Uterus (tissue), 4 donors: ENCODE data around the gene CAPN9. TPM values are rescaled to one million over a fixed set of nuclear protein-coding genes. Genes with fewer than 3 reads are reported as not detected.
"Not testable (repeated sequence)": the region's sequence is repeated elsewhere in the genome, so short reads cannot be mapped to it uniquely, and the experiment has no call there.

ENCODE experiments used
- DNase-seq, 2 donors: peaks; one replicate each; pipeline ENCODE4 v3.0.0-alpha.2; 2019 to 2020
- H3K27ac ChIP-seq, 2 donors: fragments of 200-600 bp; sonication (generic); 1 replicate in 1 of 2; 2 replicates in 1 of 2; pipeline ENCODE4 v1.5.1; 2016 to 2018
- H3K27me3 ChIP-seq, 2 donors: fragments of 200-600 bp; sonication (generic); one replicate each; pipeline ENCODE4 v1.5.1; 2018 to 2019; ENCODE audit warnings: control low read depth in 1 of 2
- H3K36me3 ChIP-seq, 2 donors: fragments of 200-600 bp; sonication (generic); one replicate each; pipeline ENCODE4 v1.5.1; 2019; ENCODE audit warnings: control low read depth in 1 of 2
- H3K4me1 ChIP-seq, 2 donors: fragments of 200-600 bp; sonication (generic); one replicate each; pipeline ENCODE4 v1.5.1; 2018 to 2019; ENCODE audit warnings: control low read depth in 1 of 2
- H3K4me3 ChIP-seq, 2 donors: fragments of 200-600 bp; sonication (generic); 1 replicate in 1 of 2; 2 replicates in 1 of 2; pipeline ENCODE4 v1.5.1; 2018 to 2019; ENCODE audit warnings: mild to moderate bottlenecking in 1 of 2
- H3K9me3 ChIP-seq, 2 donors: fragments of 200-600 bp; sonication (generic); one replicate each; pipeline ENCODE4 v1.5.1; 2019; ENCODE audit warnings: control low read depth in 1 of 2
- CTCF ChIP-seq, 4 experiments: fragments of 200-600 bp in 2 of 4; fragments of 450-650 bp in 2 of 4; sonication (generic) in 2 of 4; IDR thresholded peaks; one replicate each; pipeline ENCODE4 v1.5.1; 2016 to 2019; ENCODE audit warnings: antibody characterized with exemption in 4 of 4, mild to moderate bottlenecking in 2 of 4, moderate library complexity in 1 of 4
- POLR2A ChIP-seq, 2 donors: fragments of 450-650 bp; IDR thresholded peaks; one replicate each; pipeline ENCODE4 v1.6.1; 2016; ENCODE audit warnings: antibody characterized with exemption in 2 of 2, mild to moderate bottlenecking in 1 of 2, moderate library complexity in 1 of 2
- intact Hi-C: fragments of 100-400 bp; cut with DNase I; formaldehyde crosslinking; loops from one replicate; pipeline ENCODE4 v1.15.1; 2023; ENCODE audit warnings: low total_unique reads
- total RNA-seq, 4 donors: library from RNA; depleted of rRNA in 3 of 4; stranded (reverse); fragments of >200 nt in 3 of 4; gene quantifications; one replicate each; pipeline versions ENCODE4 v1.1.0 to v1.2.4, GENCODE V29; 2014 to 2023
- donor health status: DM: yes; HTN: yes; CAD: no.

Gene CAPN9
- total RNA-seq, 4 donors from 2014 or later, result 0.41 TPM; not detected in 3

GRCh38 chr1:230713138-230713537 lies 34.0 kb upstream of the CAPN9 start:
- Histone ChIP-seq H3K27ac (no peak overlapping the region), H3K27me3 (no peaks in the 10 kb centered on the region), H3K4me3 (no peak overlapping the region), H3K36me3 (no peaks in the 10 kb centered on the region), H3K9me3 (no peaks in the 10 kb centered on the region), H3K4me1 (no peaks in the 10 kb centered on the region)
- TF ChIP-seq CTCF (IDR thresholded peaks at IDR 0.05), result no peak
- no peak for TF ChIP-seq POLR2A (IDR thresholded peaks at IDR 0.05)
- intact Hi-C loops, result no loop called here
- DNase-seq, result no peak

- no peak for DNase-seq
- no peak overlapping the region for H3K27ac ChIP-seq
Observed at GRCh38 chr1:230713547-230713914, 33.7 kb upstream of the CAPN9 start.

GRCh38 chr1:230713915-230714764 lies 33.0 kb upstream of the CAPN9 start, which contains the start of gene AGT:
Gene AGT (minus strand): TSS chr1:230714122. CDS start chr1:230710823, 3,299 bp downstream.
- Histone ChIP-seq H3K9me3 (no peaks in the 10 kb centered on the region), H3K4me3 (no peak within 1 kb of the TSS), H3K36me3 (no peaks in the 10 kb centered on the region), H3K27me3 (no peaks in the 10 kb centered on the region), H3K4me1 (no peaks in the 10 kb centered on the region), H3K27ac (peak within 1 kb of the TSS in 1 of 2 donors; percentile 14)
- no peak for TF ChIP-seq POLR2A (IDR thresholded peaks at IDR 0.05)
- no peak for TF ChIP-seq CTCF (IDR thresholded peaks at IDR 0.05)
- DNase-seq, result peak; percentile 38 to 64
- intact Hi-C loops, result no loop called here

More at GRCh38 chr1:230713547-230713914, 33.7 kb upstream of the CAPN9 start:
- intact Hi-C loops, result no loop called here
- H3K4me1 ChIP-seq, result no peaks in the 10 kb centered on the region
- no peak overlapping the region for H3K4me3 ChIP-seq
- no peaks in the 10 kb centered on the region for H3K36me3 ChIP-seq
- no peaks in the 10 kb centered on the region for H3K27me3 ChIP-seq
- no peak for TF ChIP-seq CTCF (IDR thresholded peaks at IDR 0.05)
- no peak for TF ChIP-seq POLR2A (IDR thresholded peaks at IDR 0.05)
- no peaks in the 10 kb centered on the region for H3K9me3 ChIP-seq

GRCh38 chr1:230715510-230715909 lies 31.7 kb upstream of the CAPN9 start:
- Histone ChIP-seq H3K36me3 (no peaks in the 10 kb centered on the region), H3K27ac (no peak overlapping the region), H3K9me3 (no peaks in the 10 kb centered on the region), H3K27me3 (no peaks in the 10 kb centered on the region), H3K4me1 (no peaks in the 10 kb centered on the region), H3K4me3 (no peak overlapping the region)
- DNase-seq, result no peak
- TF ChIP-seq CTCF (IDR thresholded peaks at IDR 0.05), result no peak
- TF ChIP-seq POLR2A (IDR thresholded peaks at IDR 0.05), result no peak
- intact Hi-C loops, result no loop called here

- H3K4me1 ChIP-seq, H3K9me3 ChIP-seq, H3K36me3 ChIP-seq, DNase-seq, H3K27me3 ChIP-seq, intact Hi-C loops, H3K27ac ChIP-seq, H3K4me3 ChIP-seq: not testable (repeated sequence)
Observed at GRCh38 chr1:230716453-230716852, 30.7 kb upstream of the CAPN9 start.
